ENCODE data around the gene CD19.
"Not testable (repeated sequence)": the region's sequence is repeated elsewhere in the genome, so short reads cannot be mapped to it uniquely, and the experiment has no call there.

CD19 gene

GRCh38 chr16:28950648-28951409 lies 19.1 kb downstream of the CD19 start, which contains the start of gene NFATC2IP:
Gene NFATC2IP (plus strand): TSS chr16:28950937. CDS start chr16:28951012, 75 bp downstream.
- peak within 1 kb of the TSS; percentile 80 for H3K4me3 ChIP-seq (replicated peaks; ENCODE audit: low read depth, low read length)
- no peak for TF ChIP-seq CTCF (IDR thresholded peaks at IDR 0.05; ENCODE audit: low read length, missing control alignments)
- DNase-seq (ENCODE audit: low read depth): peak; percentile 100

GRCh38 chr16:28951410-28951943 lies 19.7 kb downstream of the CD19 start:
- peak overlapping the region; percentile 80 for H3K4me3 ChIP-seq (replicated peaks; ENCODE audit: low read depth, low read length)
- TF ChIP-seq CTCF (IDR thresholded peaks at IDR 0.05; ENCODE audit: low read length, missing control alignments): no peak
- no peak for DNase-seq (ENCODE audit: low read depth)

GRCh38 chr16:28958216-28958615 lies 26.4 kb downstream of the CD19 start:
- no peak for TF ChIP-seq CTCF (IDR thresholded peaks at IDR 0.05; ENCODE audit: low read length, missing control alignments)
- no peak for DNase-seq (ENCODE audit: low read depth)
- no peak overlapping the region for H3K4me3 ChIP-seq (replicated peaks; ENCODE audit: low read depth, low read length)

GRCh38 chr16:28958836-28959235 lies 27.1 kb downstream of the CD19 start:
- no peak for TF ChIP-seq CTCF (IDR thresholded peaks at IDR 0.05; ENCODE audit: low read length, missing control alignments)
- no peak for DNase-seq (ENCODE audit: low read depth)
- H3K4me3 ChIP-seq (replicated peaks; ENCODE audit: low read depth, low read length): no peak overlapping the region

- DNase-seq (ENCODE audit: low read depth): no peak
- no peak for TF ChIP-seq CTCF (IDR thresholded peaks at IDR 0.05; ENCODE audit: low read length, missing control alignments)
- H3K4me3 ChIP-seq (replicated peaks; ENCODE audit: low read depth, low read length): no peak overlapping the region
Measured at GRCh38 chr16:28964072-28964471, 32.3 kb downstream of the CD19 start.

GRCh38 chr16:28964496-28964895 lies 32.7 kb downstream of the CD19 start:
- no peak overlapping the region for H3K4me3 ChIP-seq (replicated peaks; ENCODE audit: low read depth, low read length)
- DNase-seq (ENCODE audit: low read depth): no peak
- no peak for TF ChIP-seq CTCF (IDR thresholded peaks at IDR 0.05; ENCODE audit: low read length, missing control alignments)

GRCh38 chr16:28967156-28967555 lies 35.4 kb downstream of the CD19 start:
- no peak for TF ChIP-seq CTCF (IDR thresholded peaks at IDR 0.05; ENCODE audit: low read length, missing control alignments)
- no peak for DNase-seq (ENCODE audit: low read depth)
- no peak overlapping the region for H3K4me3 ChIP-seq (replicated peaks; ENCODE audit: low read depth, low read length)

- H3K4me3 ChIP-seq (replicated peaks; ENCODE audit: low read depth, low read length); DNase-seq (ENCODE audit: low read depth): not testable (repeated sequence)
Measured at GRCh38 chr16:28969696-28970095, 37.9 kb downstream of the CD19 start.

Data from fibroblast of pulmonary artery (primary cell).